ENCODE results near the gene ALPG.
A peak's percentile ranks its signal among the peaks of the same experiment; 100 is the strongest.
"Not testable (repeated sequence)": the region's sequence is repeated elsewhere in the genome, so short reads cannot be mapped to it uniquely, and the experiment has no call there.

Gene ALPG

GRCh38 chr2:232442431-232442830 is 35.8 kb downstream of the ALPG start:
- DNase-seq: not testable (repeated sequence)

GRCh38 chr2:232443047-232443446 is 36.4 kb downstream of the ALPG start:
- not testable (repeated sequence) for DNase-seq

DNA sequence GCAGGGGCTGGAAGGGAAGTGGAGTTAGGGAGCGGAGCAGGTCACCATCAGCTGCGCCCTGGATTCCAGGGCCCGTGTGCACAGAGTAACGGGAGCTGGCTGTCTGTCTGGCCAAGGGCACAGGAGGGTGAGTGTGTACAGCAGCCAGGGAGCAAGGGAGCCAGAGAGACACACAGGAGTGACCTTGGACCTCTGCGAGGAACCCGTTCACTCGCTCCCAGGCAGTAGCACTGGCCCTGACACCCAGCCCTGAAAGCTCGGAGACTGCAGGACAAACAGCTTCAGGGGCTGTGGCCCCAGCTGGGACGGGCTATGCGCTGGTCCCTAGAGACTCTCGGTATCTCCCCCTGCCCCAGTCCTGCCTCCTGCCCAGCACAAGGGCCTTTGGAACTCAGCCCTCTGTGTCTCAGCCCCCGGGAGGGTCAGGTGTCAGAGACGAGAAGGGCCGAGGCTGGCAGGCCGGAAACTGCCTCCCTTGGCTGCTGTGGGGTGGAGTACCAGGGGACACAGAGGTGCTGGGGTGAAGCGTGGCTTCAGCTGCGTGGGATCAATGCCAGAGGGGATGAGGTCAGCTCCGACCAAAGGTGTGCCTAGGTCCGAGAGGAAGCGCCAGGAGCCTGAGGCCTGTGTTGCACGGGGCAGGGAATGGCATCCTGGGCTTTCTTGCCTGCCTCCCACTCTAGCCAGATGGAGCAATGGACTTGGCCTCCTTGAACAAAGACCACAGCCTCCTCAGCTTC is 37.2 kb downstream of the ALPG start:
- DNase-seq: not testable (repeated sequence)

GRCh38 chr2:232444409-232445148 is 37.9 kb downstream of the ALPG start:
- DNase-seq: peak; percentile 33 to 56

- DNase-seq: not testable (repeated sequence)
Observed at GRCh38 chr2:232445149-232445885, 38.7 kb downstream of the ALPG start.

GRCh38 chr2:232446266-232446777 is 39.7 kb downstream of the ALPG start:
- not testable (repeated sequence) for DNase-seq

DNA sequence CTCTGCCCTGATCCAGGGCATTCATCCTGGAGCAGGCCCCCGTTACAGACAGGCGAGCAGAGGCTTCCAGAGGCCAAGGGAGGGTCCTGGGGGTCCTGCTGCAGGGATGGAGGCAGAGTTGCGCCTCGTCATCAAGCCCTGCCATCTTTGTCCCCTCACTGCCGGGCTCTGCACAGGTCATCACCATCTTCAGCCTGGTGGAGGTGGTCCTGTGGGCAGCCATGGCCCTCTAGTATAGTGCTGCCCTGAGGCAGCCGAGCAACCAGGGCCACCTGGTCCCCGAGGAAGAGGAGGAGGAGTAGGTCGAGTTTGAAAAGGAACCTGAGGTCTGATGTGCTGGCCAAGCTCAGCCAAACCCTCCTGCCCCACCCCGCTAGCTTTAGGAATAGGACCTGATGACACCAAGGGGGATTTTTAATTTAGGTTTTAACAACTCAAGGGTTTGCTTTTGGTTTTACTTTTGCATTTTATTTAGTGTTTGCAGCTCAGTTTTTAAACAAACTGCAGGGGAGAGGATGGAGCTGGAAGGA is 40.5 kb downstream of the ALPG start:
- DNase-seq: no peak

- no peak for DNase-seq
Observed at GRCh38 chr2:232447638-232448303, 41.1 kb downstream of the ALPG start.

GRCh38 chr2:232448304-232448690 is 41.7 kb downstream of the ALPG start:
- no peak for DNase-seq

DNA sequence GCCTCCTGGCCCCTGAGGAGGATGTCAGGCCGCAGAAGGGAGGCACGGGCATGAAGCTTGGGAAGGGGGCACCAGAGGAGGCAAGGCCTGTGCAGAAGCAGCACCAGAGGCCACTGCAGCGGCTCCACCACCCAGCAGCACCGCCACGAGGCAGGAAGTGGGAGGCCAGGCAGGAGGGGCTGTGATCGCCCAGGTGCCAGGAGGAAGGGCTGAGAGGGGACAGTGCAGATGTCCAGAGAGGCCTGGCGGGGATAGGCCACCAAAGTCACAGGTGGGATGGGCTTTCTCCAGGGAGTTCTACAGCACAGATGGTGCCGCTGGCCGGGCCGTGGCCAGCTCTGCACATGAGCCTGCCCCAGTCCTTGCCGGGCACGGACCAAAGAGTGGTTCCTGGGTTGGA is 43.3 kb downstream of the ALPG start:
- DNase-seq: no peak

- DNase-seq: not testable (repeated sequence)
Observed at GRCh38 chr2:232451645-232452044, 45.0 kb downstream of the ALPG start.

DNA sequence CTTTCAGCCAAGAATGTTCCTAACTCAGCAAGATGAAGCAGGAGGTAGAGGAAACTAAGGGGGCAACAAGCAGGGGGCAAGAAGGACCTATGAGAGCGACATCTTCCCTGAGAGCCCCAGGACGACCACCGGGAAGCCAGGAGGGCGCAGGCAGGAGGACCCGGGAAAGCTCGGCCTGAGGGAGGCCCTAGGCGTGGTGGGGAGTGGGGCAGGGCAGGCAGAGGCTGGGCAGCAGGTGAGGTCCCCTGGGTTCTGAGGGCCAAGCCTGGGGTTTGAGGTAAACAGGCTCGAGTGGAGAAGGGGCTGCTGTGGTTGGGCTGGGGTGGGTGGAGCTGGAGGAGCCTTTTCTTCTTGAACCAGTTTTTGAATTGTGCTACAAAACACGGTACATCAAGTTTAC is 48.0 kb downstream of the ALPG start:
- no peak for DNase-seq

DNA sequence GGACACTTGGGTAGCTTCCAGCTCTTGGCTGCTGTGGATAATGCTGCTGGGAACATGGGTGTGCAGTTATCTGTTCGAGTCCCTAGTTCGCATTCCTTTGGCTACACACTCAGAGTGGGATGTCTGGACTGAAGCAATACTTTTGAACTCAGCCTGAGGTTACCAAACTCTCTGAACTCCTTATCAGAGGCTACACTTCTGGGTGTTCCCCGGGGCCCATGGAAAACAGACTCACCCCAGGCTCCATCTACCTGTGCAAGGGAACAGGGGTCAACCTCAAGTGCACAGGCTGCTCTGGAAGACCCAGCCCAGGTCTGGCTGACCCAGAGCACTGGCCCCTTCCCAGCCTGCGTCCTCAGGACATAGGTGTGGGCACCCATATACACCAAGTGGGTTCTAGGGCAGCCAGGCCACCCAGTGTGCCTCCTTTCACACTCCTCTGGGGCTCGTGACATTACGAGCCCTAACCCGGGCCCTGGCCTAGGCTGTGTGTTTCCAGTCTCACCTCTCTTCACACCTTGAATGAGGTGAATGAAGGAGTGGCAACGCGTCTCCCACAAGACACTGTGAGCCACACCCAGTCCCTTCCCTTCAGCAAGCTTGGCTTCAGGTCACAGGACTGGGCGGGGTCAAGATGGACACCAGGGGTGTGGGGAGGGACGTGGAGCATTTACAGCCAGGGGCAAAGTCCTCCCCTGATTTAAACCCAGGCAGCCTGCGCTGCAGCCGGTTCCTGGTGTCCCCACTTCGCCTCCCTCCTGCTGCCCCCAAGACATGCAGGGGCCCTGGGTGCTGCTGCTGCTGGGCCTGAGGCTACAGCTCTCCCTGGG is 49.0 kb downstream of the ALPG start, which contains the start of gene ALPI:
Gene ALPI, plus strand, starts transcription at position 728 of the 830 bp plus-strand sequence. Its CDS starts 47 bp downstream, at position 775.
- DNase-seq: no peak

DNA sequence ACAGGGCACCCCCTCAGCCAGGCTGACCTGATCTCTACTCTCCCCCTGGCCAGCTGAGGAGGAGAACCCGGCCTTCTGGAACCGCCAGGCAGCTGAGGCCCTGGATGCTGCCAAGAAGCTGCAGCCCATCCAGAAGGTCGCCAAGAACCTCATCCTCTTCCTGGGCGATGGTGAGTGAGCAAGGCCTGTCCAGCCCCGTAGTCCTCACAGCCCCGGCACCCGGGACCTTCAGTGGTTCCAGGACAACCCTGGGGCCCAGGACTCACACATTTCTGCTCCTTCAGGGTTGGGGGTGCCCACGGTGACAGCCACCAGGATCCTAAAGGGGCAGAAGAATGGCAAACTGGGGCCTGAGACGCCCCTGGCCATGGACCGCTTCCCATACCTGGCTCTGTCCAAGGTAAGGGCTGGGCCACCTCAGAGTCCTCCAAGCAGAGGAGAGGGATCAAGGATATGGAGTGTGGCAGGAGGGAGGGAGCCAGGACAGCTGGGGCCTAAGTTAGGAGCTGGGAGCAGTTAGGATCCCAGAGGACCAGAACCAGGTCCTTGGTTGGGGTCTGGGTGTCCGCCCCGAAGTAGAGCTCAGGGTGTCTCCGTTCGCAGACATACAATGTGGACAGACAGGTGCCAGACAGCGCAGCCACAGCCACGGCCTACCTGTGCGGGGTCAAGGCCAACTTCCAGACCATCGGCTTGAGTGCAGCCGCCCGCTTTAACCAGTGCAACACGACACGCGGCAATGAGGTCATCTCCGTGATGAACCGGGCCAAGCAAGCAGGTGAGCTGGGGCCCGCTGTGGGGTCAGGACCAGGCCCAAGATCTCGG is 49.9 kb downstream of the ALPG start:
- DNase-seq: no peak

- no peak for DNase-seq
Observed at GRCh38 chr2:232457121-232458011, 50.7 kb downstream of the ALPG start.

GRCh38 chr2:232458051-232458660 is 51.5 kb downstream of the ALPG start:
- no peak for DNase-seq

DNA sequence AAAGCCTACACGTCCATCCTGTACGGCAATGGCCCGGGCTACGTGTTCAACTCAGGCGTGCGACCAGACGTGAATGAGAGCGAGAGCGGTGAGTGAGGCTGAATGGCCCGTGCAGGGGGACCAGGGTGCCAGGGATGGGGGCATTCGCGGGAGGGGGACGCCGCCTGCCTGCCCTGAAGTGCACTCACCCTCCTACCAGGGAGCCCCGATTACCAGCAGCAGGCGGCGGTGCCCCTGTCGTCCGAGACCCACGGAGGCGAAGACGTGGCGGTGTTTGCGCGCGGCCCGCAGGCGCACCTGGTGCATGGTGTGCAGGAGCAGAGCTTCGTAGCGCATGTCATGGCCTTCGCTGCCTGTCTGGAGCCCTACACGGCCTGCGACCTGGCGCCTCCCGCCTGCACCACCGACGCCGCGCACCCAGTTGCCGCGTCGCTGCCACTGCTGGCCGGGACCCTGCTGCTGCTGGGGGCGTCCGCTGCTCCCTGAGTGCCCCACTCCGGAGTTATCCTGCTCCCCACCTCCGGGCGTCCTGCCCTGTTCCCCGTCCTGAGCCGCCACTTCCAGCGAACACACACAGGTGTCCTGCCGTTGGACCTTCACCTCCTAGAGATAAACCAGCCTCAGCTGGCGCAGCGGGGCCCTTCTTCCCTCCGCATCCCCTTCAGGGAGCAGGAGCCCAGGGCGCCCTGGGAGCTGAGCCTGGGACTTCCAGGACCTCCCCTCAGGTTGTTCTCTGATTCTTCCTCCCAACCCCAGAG is 52.2 kb downstream of the ALPG start:
- DNase-seq: no peak

DNA sequence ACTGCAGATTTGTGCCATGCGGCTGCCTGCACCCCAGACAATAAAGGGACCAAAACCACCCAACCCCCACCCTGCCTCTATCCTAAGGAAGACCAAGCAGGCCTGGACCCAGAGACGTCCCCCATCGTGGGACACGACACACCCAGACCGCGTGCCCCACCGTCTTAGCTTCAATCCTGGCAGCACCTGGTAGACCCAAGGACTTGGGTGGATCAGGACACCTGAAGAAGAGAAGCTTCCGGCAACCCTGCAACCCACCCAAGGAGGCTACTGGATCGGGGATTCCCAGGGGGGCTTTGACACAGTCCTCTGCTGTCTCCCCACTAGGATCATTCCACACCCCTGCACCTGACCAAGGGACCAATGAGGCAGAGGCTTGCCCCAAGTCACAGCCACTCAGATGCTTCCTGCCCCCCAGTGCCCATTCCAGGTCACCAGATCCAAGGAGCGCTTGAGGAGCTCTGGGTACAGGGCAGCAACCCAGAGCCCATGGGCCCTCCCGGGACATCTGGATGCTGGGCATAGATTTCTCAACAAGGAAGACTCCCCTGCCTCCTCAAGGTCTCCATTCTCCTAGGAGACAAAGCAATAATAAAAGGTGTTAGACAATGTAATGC is 52.9 kb downstream of the ALPG start:
- DNase-seq: no peak
